HEK293 (cell line): ENCODE results near the gene PLPP1.

ENCODE experiments used
- CTCF ChIP-seq: fragments of 450-650 bp; formaldehyde crosslinking; IDR thresholded peaks from 2 replicates; pipeline ENCODE4 v1.5.1; 2016; ENCODE audit warnings: missing biosample characterization, missing genetic modification characterization
- IKZF3 ChIP-seq: fragments of 450-650 bp; IDR thresholded peaks from 2 replicates; pipeline ENCODE4 v1.5.0; 2018; ENCODE audit warnings: missing biosample characterization, mild to moderate bottlenecking, missing genetic modification characterization, moderate library complexity
- PBX3 ChIP-seq: sonication (generic); formaldehyde crosslinking; IDR thresholded peaks from 2 replicates; pipeline ENCODE4 v1.8.1; 2022; ENCODE audit warnings: mild to moderate bottlenecking, moderate library complexity, missing genetic modification reagents
- PRDM4 ChIP-seq: fragments of 450-650 bp; formaldehyde crosslinking; IDR thresholded peaks from 2 replicates; pipeline ENCODE4 v1.5.1; 2017; ENCODE audit warnings: missing biosample characterization, missing genetic modification characterization
- YY1 ChIP-seq: fragments of 450-650 bp; formaldehyde crosslinking; IDR thresholded peaks from 2 replicates; pipeline ENCODE4 v1.5.1; 2018; ENCODE audit warnings: missing biosample characterization, missing genetic modification characterization
- ZBTB1 ChIP-seq: fragments of 450-650 bp; formaldehyde crosslinking; IDR thresholded peaks from 2 replicates; pipeline ENCODE4 v1.5.1; 2016; ENCODE audit warnings: missing biosample characterization, missing genetic modification characterization
- ZBTB6 ChIP-seq: fragments of 450-650 bp; formaldehyde crosslinking; IDR thresholded peaks from 2 replicates; pipeline ENCODE4 v1.5.1; 2017; ENCODE audit warnings: missing biosample characterization, missing genetic modification characterization
- ZNF133 ChIP-seq: fragments of 450-650 bp; formaldehyde crosslinking; IDR thresholded peaks from 2 replicates; pipeline ENCODE4 v1.5.1; 2016; ENCODE audit warnings: missing biosample characterization, missing genetic modification characterization
- ZNF239 ChIP-seq: fragments of 450-650 bp; formaldehyde crosslinking; IDR thresholded peaks from 2 replicates; pipeline ENCODE4 v1.5.1; 2016; ENCODE audit warnings: missing biosample characterization, missing genetic modification characterization
- ZNF274 ChIP-seq, 2 experiments: fragments of 200-500 bp in 1 of 2; fragments of 450-650 bp in 1 of 2; sonication (Bioruptor generic) in 1 of 2; formaldehyde crosslinking in 1 of 2; IDR thresholded peaks; 2 replicates each; pipeline versions ENCODE4 v1.5.1 to v1.6.1; 2014 to 2016; ENCODE audit warnings: borderline replicate concordance in 1 of 2, inconsistent platforms in 1 of 2, low read length in 1 of 2, missing biosample characterization in 1 of 2, missing genetic modification characterization in 1 of 2
- ZNF501 ChIP-seq: fragments of 450-650 bp; formaldehyde crosslinking; IDR thresholded peaks from 2 replicates; pipeline ENCODE4 v1.5.1; 2016; ENCODE audit warnings: missing biosample characterization, missing genetic modification characterization
- ZNF555 ChIP-seq: fragments of 450-650 bp; formaldehyde crosslinking; conservative IDR thresholded peaks from 2 replicates; pipeline ENCODE4 v1.5.1; 2017; ENCODE audit warnings: missing biosample characterization, mild to moderate bottlenecking, missing genetic modification characterization, inconsistent platforms
- ZNF785 ChIP-seq: fragments of 450-650 bp; formaldehyde crosslinking; IDR thresholded peaks from 2 replicates; pipeline ENCODE4 v1.5.1; 2016; ENCODE audit warnings: missing biosample characterization, missing genetic modification characterization
- ZNF792 ChIP-seq: fragments of 450-650 bp; formaldehyde crosslinking; IDR thresholded peaks from 2 replicates; pipeline ENCODE4 v1.5.1; 2016; ENCODE audit warnings: missing biosample characterization, missing genetic modification characterization

GRCh38 chr5:55440188-55440646 is 94.5 kb downstream of the PLPP1 start:
- no peak for TF ChIP-seq CTCF (tag by site-specific recombination)
- no peak for TF ChIP-seq ZNF555 (tag by site-specific recombination)
- no peak for TF ChIP-seq ZNF274 (IDR thresholded peaks at IDR 0.05; ENCODE audit: low read length)
- TF ChIP-seq ZNF274 (tag by site-specific recombination; IDR thresholded peaks at IDR 0.05; ENCODE audit: borderline replicate concordance), result no peak
- no peak for TF ChIP-seq PRDM4 (tag by site-specific recombination)
- no peak for TF ChIP-seq PBX3 (CRISPR knock-in tag)
- TF ChIP-seq YY1 (tag by site-specific recombination), result no peak
- TF ChIP-seq ZNF239 (tag by site-specific recombination), result no peak
- TF ChIP-seq IKZF3 (tag by site-specific recombination), result no peak
- TF ChIP-seq ZNF501 (tag by site-specific recombination), result no peak
- no peak for TF ChIP-seq ZNF792 (tag by site-specific recombination)
- no peak for TF ChIP-seq ZBTB1 (tag by site-specific recombination)
- TF ChIP-seq ZNF785 (tag by site-specific recombination), result no peak
- no peak for TF ChIP-seq ZNF133
- no peak for TF ChIP-seq ZBTB6 (tag by site-specific recombination)
